ENCODE data around the gene TPT1. TPM values are rescaled to one million over a fixed set of nuclear protein-coding genes. Genes with fewer than 3 reads are reported as not detected.

TPT1 gene
- total and polyA plus RNA-seq, 9 of the 15 experiments (the other 6 are each of a cell fraction or from before 2014, with no cell fraction given): 602 to 2,508 (median 1,784) TPM

- TF ChIP-seq E2F8 (IDR thresholded peaks at IDR 0.05; ENCODE audit: low read depth, partially characterized antibody): no peak
These were observed 9.8 kb downstream of the TPT1 start (continued) for GRCh38 chr13:45331123-45331619.

DNA sequence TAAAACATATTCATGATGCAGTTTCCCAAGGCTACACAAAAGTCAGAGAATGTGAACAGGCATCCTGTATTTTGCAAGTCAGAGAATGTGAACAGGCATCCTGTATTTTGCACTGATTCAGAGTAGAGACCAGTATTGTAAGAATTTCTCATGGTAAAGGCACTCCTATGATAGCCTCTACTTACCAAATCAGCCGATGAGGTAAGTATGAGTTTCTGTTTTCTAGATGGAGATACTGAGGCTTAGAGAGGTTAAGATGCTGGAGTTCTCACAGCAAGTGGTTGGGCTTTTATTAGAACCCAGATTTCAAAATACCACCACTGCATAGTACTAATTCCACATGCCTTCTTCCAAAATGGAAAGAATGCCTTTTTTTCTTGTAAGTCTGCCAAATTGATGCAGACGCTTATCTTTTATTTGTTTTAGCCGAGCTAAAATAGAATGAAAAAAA is 12.3 kb downstream of the TPT1 start:
- Histone ChIP-seq H3K9ac (ENCODE audit: insufficient read depth in 1 of 2, low read depth in 2 of 2, low read length in 2 of 2) (no peak overlapping the region), H3K36me3 (ENCODE audit: control insufficient read depth, insufficient read depth, low read length) (no peaks in the 10 kb centered on the region), H3K9me3 (replicated peaks; ENCODE audit: control insufficient read depth, insufficient read depth, low read depth, low read length) (no peaks in the 10 kb centered on the region), H3K9me1 (ENCODE audit: control insufficient read depth, insufficient read depth, low read length) (no peaks in the 10 kb centered on the region), H3K4me3 (no peak overlapping the region), H2AFZ (ENCODE audit: low read depth, low read length) (no peak overlapping the region), H3K27me3 (ENCODE audit: control insufficient read depth in 2 of 2, insufficient read depth in 2 of 2, low read length in 2 of 2) (no peaks in the 10 kb centered on the region), H4K20me1 (replicated peaks; ENCODE audit: control insufficient read depth, insufficient read depth, low read length) (no peaks in the 10 kb centered on the region), H3K4me1 (replicated peaks in 1 of 2; ENCODE audit: control insufficient read depth in 2 of 2, insufficient read depth in 2 of 2, low read length in 2 of 2) (peaks cover 10 to 20% of the 10 kb centered on the region in 2 experiments; a peak in 4 of 5 replicates), H3K27ac (ENCODE audit: extremely low read depth, low read depth, low read length) (no peak overlapping the region), H3K79me2 (ENCODE audit: control insufficient read depth, insufficient read depth, low read length) (no peaks in the 10 kb centered on the region), H3K4me2 (ENCODE audit: insufficient read depth, low read length) (no peak overlapping the region)
- intact Hi-C loops (cut with micrococcal nuclease): no loop called here
- no peak for FAIRE-seq
- ChIA-PET POLR2A (interaction anchor here (0.6 to 4.1 kb wide), 2 partner anchors 12 to 43 kb away, joined by 3 to 27 read pairs; partner anchors contain the start of gene TPT1), CTCF (ENCODE audit: low intra/inter-chr PET ratio) (interaction anchor here (0.7 kb wide), 1 partner anchor 145 kb away, joined by 3 read pairs; no protein-coding TSS in a partner anchor)
- in situ Hi-C loops (cut with MboI): no loop called here
- BruUV-seq (replicated peaks): no TSS peak
- TF ChIP-seq RBM34 (IDR thresholded peaks at IDR 0.05; ENCODE audit: borderline replicate concordance, insufficient read depth, low read length) (no peak), GTF2A2 (tag; IDR thresholded peaks at IDR 0.05) (no peak), CBX2 (IDR thresholded peaks at IDR 0.05; ENCODE audit: insufficient read depth, low read length, poor library complexity, severe bottlenecking) (no peak), FOSL1 (tag; conservative IDR thresholded peaks at IDR 0.05) (no peak), HNRNPK (IDR thresholded peaks at IDR 0.05; ENCODE audit: low read depth, low read length, poor library complexity, severe bottlenecking) (no peak), MECOM (CRISPR knock-in tag; IDR thresholded peaks at IDR 0.05) (no peak), ZNF830 (CRISPR knock-in tag; IDR thresholded peaks at IDR 0.05) (no peak), GTF2B (IDR thresholded peaks at IDR 0.05; ENCODE audit: extremely low read depth, insufficient read length) (no peak), KLF1 (tag; IDR thresholded peaks at IDR 0.05) (no peak)
- TF ChIP-seq, protein P1, sequence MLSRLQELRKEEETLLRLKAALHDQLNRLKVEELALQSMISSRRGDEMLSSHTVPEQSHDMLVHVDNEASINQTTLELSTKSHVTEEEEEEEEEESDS (CRISPR knock-in tag; IDR thresholded peaks at IDR 0.05): no peak
- 88% methylated on average over 2 of the region's 3 CpGs for WGBS (ENCODE audit: insufficient coverage, low coverage, missing lambda C conversion rate)
- no peak for DNase-seq (ENCODE audit: extremely low read depth in 1 of 4, low spot score in 3 of 4)
- ATAC-seq: no peak
